HepG2 (cell line): Measurements from ENCODE around the gene GTF2F2. TPM values are rescaled to one million over a fixed set of nuclear protein-coding genes. Genes with fewer than 3 reads are reported as not detected.
A peak's percentile ranks its signal among the peaks of the same experiment; 100 is the strongest.

ENCODE experiments used
- CHD4 ChIP-seq: fragments of 200-600 bp; sonication (generic); IDR thresholded peaks from 2 replicates; pipeline ENCODE4 v1.7.0; 2017; ENCODE audit warnings: mild to moderate bottlenecking, low read length, borderline replicate concordance
- CREM ChIP-seq, 2 experiments: sonication (generic) in 1 of 2; formaldehyde crosslinking in 1 of 2; IDR thresholded peaks; 2 replicates each; pipeline versions ENCODE4 v1.4.0 to v1.6.1; 2016 to 2020; ENCODE audit warnings: antibody characterized with exemption in 1 of 2, mild to moderate bottlenecking in 1 of 2, missing genetic modification reagents in 1 of 2
- ELF4 ChIP-seq: sonication (generic); formaldehyde crosslinking; IDR thresholded peaks from 2 replicates; pipeline ENCODE4 v1.5.0; 2020; ENCODE audit warnings: missing genetic modification reagents, mild to moderate bottlenecking, moderate library complexity, borderline replicate concordance
- HOXA3 ChIP-seq: sonication (generic); formaldehyde crosslinking; IDR thresholded peaks from 2 replicates; pipeline ENCODE4 v1.5.0; 2020; ENCODE audit warnings: missing genetic modification reagents
- NAIF1 ChIP-seq: sonication (generic); formaldehyde crosslinking; IDR thresholded peaks from 2 replicates; pipeline ENCODE4 v1.5.0; 2020; ENCODE audit warnings: mild to moderate bottlenecking, missing genetic modification reagents, borderline replicate concordance
- SIX4 ChIP-seq: sonication (generic); formaldehyde crosslinking; IDR thresholded peaks from 2 replicates; pipeline ENCODE4 v1.4.0; 2020; ENCODE audit warnings: missing genetic modification reagents
- ZEB1 ChIP-seq: IDR thresholded peaks from 2 replicates; pipeline ENCODE4 v1.6.1; 2012; ENCODE audit warnings: mild to moderate bottlenecking, low read depth, inconsistent platforms; ENCODE audit not compliant: insufficient replicate concordance
- ZMAT3 ChIP-seq: sonication (generic); formaldehyde crosslinking; conservative IDR thresholded peaks from 2 replicates; pipeline ENCODE4 v1.7.0; 2021; ENCODE audit warnings: missing genetic modification reagents
- ZNF558 ChIP-seq: sonication (generic); formaldehyde crosslinking; IDR thresholded peaks from 2 replicates; pipeline ENCODE4 v1.9.0; 2022; ENCODE audit warnings: mild to moderate bottlenecking, missing genetic modification reagents, borderline replicate concordance
- ZNF790 ChIP-seq: sonication (generic); formaldehyde crosslinking; IDR thresholded peaks from 2 replicates; pipeline ENCODE4 v1.8.0; 2022; ENCODE audit warnings: missing genetic modification reagents, mild to moderate bottlenecking, borderline replicate concordance
- ZNF83 ChIP-seq: sonication (generic); formaldehyde crosslinking; IDR thresholded peaks from 2 replicates; pipeline ENCODE4 v1.4.0; 2020; ENCODE audit warnings: missing genetic modification reagents, mild to moderate bottlenecking, borderline replicate concordance
- ZSCAN21 ChIP-seq: sonication (generic); formaldehyde crosslinking; IDR thresholded peaks from 2 replicates; pipeline ENCODE4 v1.8.0; 2022; ENCODE audit warnings: mild to moderate bottlenecking, missing genetic modification reagents, moderate library complexity, borderline replicate concordance
- ZZZ3 ChIP-seq: sonication (generic); formaldehyde crosslinking; IDR thresholded peaks from 2 replicates; pipeline ENCODE4 v1.4.0; 2020; ENCODE audit warnings: missing genetic modification reagents, mild to moderate bottlenecking, borderline replicate concordance
- polyA plus RNA-seq, 8 experiments: library from polyadenylated mRNA; depleted of rRNA in 3 of 8; stranded (reverse) in 7 of 8; unstranded in 1 of 8; fragments of >200 nt; fragmentation: Illumina TruSeq in 4 of 8; extraction: Trizol in 4 of 8; gene quantifications; 2 replicates each; pipeline versions ENCODE4 v1.2.1 to v1.2.3, GENCODE V29; 2011 to 2016; ENCODE audit warnings: low read depth in 4 of 8, missing spikeins in 1 of 8, mixed read lengths in 1 of 8; ENCODE audit not compliant: insufficient read depth in 1 of 8
- total RNA-seq, 5 experiments: library from RNA; depleted of rRNA; stranded (reverse); fragments of >200 nt; fragmentation: Illumina TruSeq; extraction: Trizol; gene quantifications; 2 replicates each; pipeline ENCODE4 v1.2.3, GENCODE V29; 2016; ENCODE audit warnings: low read depth in 1 of 5
- TF ChIP-seq, protein P1 (sequence below): sonication (generic); formaldehyde crosslinking; IDR thresholded peaks from 2 replicates; pipeline ENCODE4 v1.4.0; 2020; ENCODE audit warnings: missing genetic modification reagents, borderline replicate concordance
- TF ChIP-seq, protein P2 (sequence below): sonication (generic); formaldehyde crosslinking; IDR thresholded peaks from 2 replicates; pipeline ENCODE4 v1.4.0; 2020; ENCODE audit warnings: missing genetic modification reagents
- TF ChIP-seq, protein P3 (sequence below): sonication (generic); formaldehyde crosslinking; IDR thresholded peaks from 2 replicates; pipeline ENCODE4 v1.4.0; 2020; ENCODE audit warnings: missing genetic modification reagents, borderline replicate concordance

Gene GTF2F2
- total and polyA plus RNA-seq, 2 of the 13 experiments (the other 11 are each of a cell fraction or from before 2014, with no cell fraction given): 10.6 to 32.8 TPM

DNA sequence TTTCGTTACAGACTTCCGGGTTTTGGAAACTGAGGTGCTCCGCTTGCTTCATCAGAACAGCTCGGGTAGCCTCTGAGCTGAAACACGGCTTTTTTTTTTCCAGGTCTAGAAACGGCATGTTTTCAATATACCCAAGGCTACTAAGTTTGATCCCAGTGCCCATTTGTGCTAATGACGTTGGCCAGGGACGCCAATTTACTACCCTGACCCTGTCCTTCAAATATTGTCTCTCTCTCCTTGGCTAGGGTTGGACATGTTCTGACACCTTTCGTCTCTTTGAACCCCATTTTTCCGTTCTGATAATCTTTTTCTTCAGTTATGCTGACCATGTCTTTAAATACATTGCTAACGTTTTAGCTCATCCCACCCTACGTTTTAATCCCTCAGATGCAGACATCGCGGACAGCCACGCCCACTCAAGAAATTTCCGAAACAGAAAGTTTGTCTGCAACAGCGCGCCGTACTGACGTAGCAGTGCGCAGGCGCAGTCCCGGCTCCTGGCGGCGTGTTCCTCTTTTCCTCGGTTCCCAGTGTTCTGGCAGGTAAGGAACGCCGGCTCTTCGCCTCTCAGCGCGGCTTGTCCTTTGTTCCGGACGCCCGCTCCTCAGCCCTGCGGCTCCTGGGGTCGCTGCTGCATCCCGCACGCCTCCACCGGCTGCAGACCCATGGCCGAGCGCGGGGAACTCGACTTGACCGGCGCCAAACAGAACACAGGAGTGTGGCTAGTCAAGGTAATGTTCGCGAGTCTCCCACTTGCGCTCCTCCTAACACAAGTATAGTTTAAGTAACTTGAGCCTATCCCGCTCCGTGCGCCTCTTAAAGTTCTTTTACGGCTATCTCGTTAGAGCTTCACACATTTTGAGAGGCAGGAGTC lies at the start of gene GTF2F2 (continued):
- TF ChIP-seq ZMAT3 (CRISPR knock-in tag) (peak; percentile 66; the same call in 1 of the 2 replicates), ZNF558 (CRISPR knock-in tag) (no peak; the same call in 1 of the 2 replicates), CREM (IDR thresholded peaks at IDR 0.05) (peak; percentile 93), CREM (CRISPR knock-in tag; IDR thresholded peaks at IDR 0.05) (no peak), HOXA3 (CRISPR knock-in tag) (peak; percentile 80), ZEB1 (peak; percentile 24), ZNF790 (no peak), ELF4 (CRISPR knock-in tag) (peak; percentile 50; the same call in 1 of the 2 replicates), CHD4 (no peak), SIX4 (CRISPR knock-in tag) (no peak), ZSCAN21 (CRISPR knock-in tag) (0 out of 2 replicates have a peak, but pooled peaks have one; percentile 18), NAIF1 (CRISPR knock-in tag) (0 out of 2 replicates have a peak, but pooled peaks have one; percentile 43), ZNF83 (CRISPR knock-in tag) (no peak), ZZZ3 (CRISPR knock-in tag) (peak; percentile 39; the same call in 1 of the 2 replicates)
- TF ChIP-seq, protein P1, sequence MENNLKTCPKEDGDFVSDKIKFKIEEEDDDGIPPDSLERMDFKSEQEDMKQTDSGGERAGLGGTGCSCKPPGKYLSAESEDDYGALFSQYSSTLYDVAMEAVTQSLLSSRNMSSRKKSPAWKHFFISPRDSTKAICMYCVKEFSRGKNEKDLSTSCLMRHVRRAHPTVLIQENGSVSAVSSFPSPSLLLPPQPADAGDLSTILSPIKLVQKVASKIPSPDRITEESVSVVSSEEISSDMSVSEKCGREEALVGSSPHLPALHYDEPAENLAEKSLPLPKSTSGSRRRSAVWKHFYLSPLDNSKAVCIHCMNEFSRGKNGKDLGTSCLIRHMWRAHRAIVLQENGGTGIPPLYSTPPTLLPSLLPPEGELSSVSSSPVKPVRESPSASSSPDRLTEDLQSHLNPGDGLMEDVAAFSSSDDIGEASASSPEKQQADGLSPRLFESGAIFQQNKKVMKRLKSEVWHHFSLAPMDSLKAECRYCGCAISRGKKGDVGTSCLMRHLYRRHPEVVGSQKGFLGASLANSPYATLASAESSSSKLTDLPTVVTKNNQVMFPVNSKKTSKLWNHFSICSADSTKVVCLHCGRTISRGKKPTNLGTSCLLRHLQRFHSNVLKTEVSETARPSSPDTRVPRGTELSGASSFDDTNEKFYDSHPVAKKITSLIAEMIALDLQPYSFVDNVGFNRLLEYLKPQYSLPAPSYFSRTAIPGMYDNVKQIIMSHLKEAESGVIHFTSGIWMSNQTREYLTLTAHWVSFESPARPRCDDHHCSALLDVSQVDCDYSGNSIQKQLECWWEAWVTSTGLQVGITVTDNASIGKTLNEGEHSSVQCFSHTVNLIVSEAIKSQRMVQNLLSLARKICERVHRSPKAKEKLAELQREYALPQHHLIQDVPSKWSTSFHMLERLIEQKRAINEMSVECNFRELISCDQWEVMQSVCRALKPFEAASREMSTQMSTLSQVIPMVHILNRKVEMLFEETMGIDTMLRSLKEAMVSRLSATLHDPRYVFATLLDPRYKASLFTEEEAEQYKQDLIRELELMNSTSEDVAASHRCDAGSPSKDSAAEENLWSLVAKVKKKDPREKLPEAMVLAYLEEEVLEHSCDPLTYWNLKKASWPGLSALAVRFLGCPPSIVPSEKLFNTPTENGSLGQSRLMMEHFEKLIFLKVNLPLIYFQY (CRISPR knock-in tag): no peak
- TF ChIP-seq, protein P2, sequence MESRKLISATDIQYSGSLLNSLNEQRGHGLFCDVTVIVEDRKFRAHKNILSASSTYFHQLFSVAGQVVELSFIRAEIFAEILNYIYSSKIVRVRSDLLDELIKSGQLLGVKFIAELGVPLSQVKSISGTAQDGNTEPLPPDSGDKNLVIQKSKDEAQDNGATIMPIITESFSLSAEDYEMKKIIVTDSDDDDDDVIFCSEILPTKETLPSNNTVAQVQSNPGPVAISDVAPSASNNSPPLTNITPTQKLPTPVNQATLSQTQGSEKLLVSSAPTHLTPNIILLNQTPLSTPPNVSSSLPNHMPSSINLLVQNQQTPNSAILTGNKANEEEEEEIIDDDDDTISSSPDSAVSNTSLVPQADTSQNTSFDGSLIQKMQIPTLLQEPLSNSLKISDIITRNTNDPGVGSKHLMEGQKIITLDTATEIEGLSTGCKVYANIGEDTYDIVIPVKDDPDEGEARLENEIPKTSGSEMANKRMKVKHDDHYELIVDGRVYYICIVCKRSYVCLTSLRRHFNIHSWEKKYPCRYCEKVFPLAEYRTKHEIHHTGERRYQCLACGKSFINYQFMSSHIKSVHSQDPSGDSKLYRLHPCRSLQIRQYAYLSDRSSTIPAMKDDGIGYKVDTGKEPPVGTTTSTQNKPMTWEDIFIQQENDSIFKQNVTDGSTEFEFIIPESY (CRISPR knock-in tag): no peak
- TF ChIP-seq, protein P3, sequence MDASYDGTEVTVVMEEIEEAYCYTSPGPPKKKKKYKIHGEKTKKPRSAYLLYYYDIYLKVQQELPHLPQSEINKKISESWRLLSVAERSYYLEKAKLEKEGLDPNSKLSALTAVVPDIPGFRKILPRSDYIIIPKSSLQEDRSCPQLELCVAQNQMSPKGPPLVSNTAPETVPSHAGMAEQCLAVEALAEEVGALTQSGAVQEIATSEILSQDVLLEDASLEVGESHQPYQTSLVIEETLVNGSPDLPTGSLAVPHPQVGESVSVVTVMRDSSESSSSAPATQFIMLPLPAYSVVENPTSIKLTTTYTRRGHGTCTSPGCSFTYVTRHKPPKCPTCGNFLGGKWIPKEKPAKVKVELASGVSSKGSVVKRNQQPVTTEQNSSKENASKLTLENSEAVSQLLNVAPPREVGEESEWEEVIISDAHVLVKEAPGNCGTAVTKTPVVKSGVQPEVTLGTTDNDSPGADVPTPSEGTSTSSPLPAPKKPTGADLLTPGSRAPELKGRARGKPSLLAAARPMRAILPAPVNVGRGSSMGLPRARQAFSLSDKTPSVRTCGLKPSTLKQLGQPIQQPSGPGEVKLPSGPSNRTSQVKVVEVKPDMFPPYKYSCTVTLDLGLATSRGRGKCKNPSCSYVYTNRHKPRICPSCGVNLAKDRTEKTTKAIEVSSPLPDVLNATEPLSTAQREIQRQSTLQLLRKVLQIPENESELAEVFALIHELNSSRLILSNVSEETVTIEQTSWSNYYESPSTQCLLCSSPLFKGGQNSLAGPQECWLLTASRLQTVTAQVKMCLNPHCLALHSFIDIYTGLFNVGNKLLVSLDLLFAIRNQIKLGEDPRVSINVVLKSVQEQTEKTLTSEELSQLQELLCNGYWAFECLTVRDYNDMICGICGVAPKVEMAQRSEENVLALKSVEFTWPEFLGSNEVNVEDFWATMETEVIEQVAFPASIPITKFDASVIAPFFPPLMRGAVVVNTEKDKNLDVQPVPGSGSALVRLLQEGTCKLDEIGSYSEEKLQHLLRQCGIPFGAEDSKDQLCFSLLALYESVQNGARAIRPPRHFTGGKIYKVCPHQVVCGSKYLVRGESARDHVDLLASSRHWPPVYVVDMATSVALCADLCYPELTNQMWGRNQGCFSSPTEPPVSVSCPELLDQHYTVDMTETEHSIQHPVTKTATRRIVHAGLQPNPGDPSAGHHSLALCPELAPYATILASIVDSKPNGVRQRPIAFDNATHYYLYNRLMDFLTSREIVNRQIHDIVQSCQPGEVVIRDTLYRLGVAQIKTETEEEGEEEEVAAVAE: 0 out of 2 replicates have a peak, but pooled peaks have one; percentile 28
